Hepatocyte (in vitro differentiated cells): ENCODE measurements around the gene RGS14. TPM values are rescaled to one million over a fixed set of nuclear protein-coding genes. Genes with fewer than 3 reads are reported as not detected.
A peak's percentile ranks its signal among the peaks of the same experiment; 100 is the strongest.

ENCODE experiments used
- DNase-seq: peaks from one replicate; pipeline ENCODE4 v3.0.0-alpha.2; 2016; ENCODE audit warnings: low spot score
- H2AFZ ChIP-seq: fragments of 200-600 bp; sonication (generic); 2 replicates; pipeline ENCODE4 v1.6.0; 2016; ENCODE audit warnings: antibody characterized with exemption, mild to moderate bottlenecking
- H3K27ac ChIP-seq: fragments of 200-600 bp; sonication (generic); 2 replicates; pipeline ENCODE4 v1.5.1; 2016; ENCODE audit warnings: mild to moderate bottlenecking
- H3K27me3 ChIP-seq: fragments of 200-600 bp; sonication (generic); 2 replicates; pipeline ENCODE4 v1.6.1; 2016
- H3K36me3 ChIP-seq: fragments of 200-600 bp; sonication (generic); replicated peaks from 2 replicates; pipeline ENCODE4 v1.5.1; 2016; ENCODE audit warnings: low read depth; ENCODE audit not compliant: insufficient read depth
- H3K4me1 ChIP-seq: fragments of 200-600 bp; sonication (generic); 2 replicates; pipeline ENCODE4 v1.5.1; 2016; ENCODE audit warnings: mild to moderate bottlenecking, moderate library complexity; ENCODE audit not compliant: insufficient read depth
- H3K4me2 ChIP-seq: fragments of 200-600 bp; sonication (generic); 2 replicates; pipeline ENCODE4 v1.6.0; 2016
- H3K4me3 ChIP-seq: fragments of 200-600 bp; sonication (generic); 2 replicates; pipeline ENCODE4 v1.5.1; 2016; ENCODE audit warnings: mild to moderate bottlenecking
- H3K79me2 ChIP-seq: fragments of 200-600 bp; sonication (generic); 2 replicates; pipeline ENCODE4 v1.6.0; 2017; ENCODE audit warnings: mild to moderate bottlenecking
- H3K9me2 ChIP-seq: fragments of 200-600 bp; sonication (generic); replicated peaks from 2 replicates; pipeline ENCODE4 v1.6.0; 2017; ENCODE audit warnings: mild to moderate bottlenecking; ENCODE audit not compliant: insufficient read depth
- H3K9me3 ChIP-seq: fragments of 200-600 bp; sonication (generic); 2 replicates; pipeline ENCODE4 v1.5.1; 2016; ENCODE audit warnings: low read depth, mild to moderate bottlenecking
- H4K20me1 ChIP-seq: fragments of 200-600 bp; sonication (generic); 2 replicates; pipeline ENCODE4 v1.6.0; 2016; ENCODE audit warnings: mild to moderate bottlenecking; ENCODE audit not compliant: insufficient read depth, poor library complexity, severe bottlenecking
- EZH2 ChIP-seq: fragments of 200-600 bp; sonication (generic); IDR thresholded peaks from 2 replicates; pipeline ENCODE4 v1.6.1; 2016; ENCODE audit warnings: antibody characterized with exemption, mild to moderate bottlenecking, borderline replicate concordance
- EZH2phosphoT487 ChIP-seq: fragments of 200-600 bp; sonication (generic); IDR thresholded peaks from one replicate; pipeline ENCODE4 v1.6.1; 2018; ENCODE audit warnings: antibody characterized with exemption, mild to moderate bottlenecking, low read depth, moderate library complexity; ENCODE audit not compliant: unreplicated experiment, severe bottlenecking
- WGBS: methylation state at CpG from one replicate; pipeline ENCODE4 v1.1.6; 2016; ENCODE audit warnings: low lambda C conversion rate; ENCODE audit errors: missing lambda C conversion rate; 5-methylcytosine and 5-hydroxymethylcytosine counted together
- polyA plus RNA-seq: library from polyadenylated mRNA; unstranded; fragments of >200 nt; fragmentation: Nextera tagmentation; extraction: Ambion mirVana; gene quantifications from 2 replicates; pipeline ENCODE4 v1.2.1, GENCODE V29; 2016
- total RNA-seq: library from RNA; depleted of rRNA; stranded (reverse); fragments of >200 nt; gene quantifications from 2 replicates; pipeline ENCODE4 v1.2.3, GENCODE V29; 2014
- TF ChIP-seq, protein P1 (sequence below): fragments of 200-600 bp; sonication (generic); IDR thresholded peaks from 2 replicates; pipeline ENCODE4 v1.5.1; 2016; ENCODE audit warnings: antibody characterized with exemption, mild to moderate bottlenecking; ENCODE audit not compliant: poor library complexity

The RGS14 gene, protein sequence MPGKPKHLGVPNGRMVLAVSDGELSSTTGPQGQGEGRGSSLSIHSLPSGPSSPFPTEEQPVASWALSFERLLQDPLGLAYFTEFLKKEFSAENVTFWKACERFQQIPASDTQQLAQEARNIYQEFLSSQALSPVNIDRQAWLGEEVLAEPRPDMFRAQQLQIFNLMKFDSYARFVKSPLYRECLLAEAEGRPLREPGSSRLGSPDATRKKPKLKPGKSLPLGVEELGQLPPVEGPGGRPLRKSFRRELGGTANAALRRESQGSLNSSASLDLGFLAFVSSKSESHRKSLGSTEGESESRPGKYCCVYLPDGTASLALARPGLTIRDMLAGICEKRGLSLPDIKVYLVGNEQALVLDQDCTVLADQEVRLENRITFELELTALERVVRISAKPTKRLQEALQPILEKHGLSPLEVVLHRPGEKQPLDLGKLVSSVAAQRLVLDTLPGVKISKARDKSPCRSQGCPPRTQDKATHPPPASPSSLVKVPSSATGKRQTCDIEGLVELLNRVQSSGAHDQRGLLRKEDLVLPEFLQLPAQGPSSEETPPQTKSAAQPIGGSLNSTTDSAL
- total RNA-seq (26.1 and 36.5 TPM in 2 replicates), polyA plus RNA-seq (30.7 and 37.0 TPM in 2 replicates)

DNA sequence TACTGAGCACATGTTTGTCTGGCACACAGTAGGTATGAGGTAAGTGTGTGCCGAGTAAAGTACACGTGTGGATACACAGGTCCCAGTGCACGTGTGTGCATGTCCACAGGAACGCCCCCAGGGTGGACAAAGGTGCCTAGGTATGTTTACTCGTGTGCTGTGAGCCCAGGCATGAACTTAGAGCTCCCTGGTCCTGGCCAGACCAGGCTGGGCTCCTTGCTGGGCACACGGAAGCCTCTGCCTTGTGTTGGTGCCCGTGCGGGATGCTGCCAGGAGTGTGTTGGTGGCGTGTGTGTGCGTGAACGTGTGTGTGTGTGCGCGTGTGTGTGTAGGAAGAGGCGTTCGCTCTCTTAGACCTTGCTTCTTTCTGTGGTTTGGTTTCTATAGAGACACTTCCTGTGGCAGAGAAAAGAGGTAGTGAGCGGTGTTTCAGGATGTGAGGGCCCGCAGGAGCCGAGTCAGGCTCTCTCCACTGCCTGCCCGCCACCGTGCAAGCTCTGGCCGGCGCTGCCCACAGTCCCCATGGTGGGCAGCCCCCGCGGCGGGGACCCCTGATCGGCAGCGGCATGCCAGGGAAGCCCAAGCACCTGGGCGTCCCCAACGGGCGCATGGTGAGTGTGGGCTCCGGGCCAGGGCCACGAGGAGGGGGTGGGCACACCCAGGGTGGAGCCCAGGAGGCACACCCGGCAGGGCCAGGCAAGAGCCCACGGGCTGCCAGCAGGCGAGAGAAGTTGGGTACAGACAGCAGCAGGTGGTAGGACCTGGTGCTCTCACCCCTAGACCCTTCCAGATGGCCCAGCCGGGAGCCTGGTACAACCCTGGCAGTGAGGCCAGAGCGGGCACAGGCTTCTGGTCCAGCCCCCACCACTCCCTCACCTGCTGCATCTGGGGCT is at the start of gene RGS14:
TSS of gene RGS14 (plus strand) at position 466 of the 893 bp plus-strand sequence. CDS start at position 567, 101 bp downstream.
- H3K4me3 ChIP-seq, result no peak within 1 kb of the TSS
- H3K27me3 ChIP-seq, result no peaks in the 10 kb centered on the region
- peaks cover 5% of the 10 kb centered on the region for H3K4me1 ChIP-seq
- H3K27ac ChIP-seq, result no peak within 1 kb of the TSS
- no peaks in the 10 kb centered on the region for H4K20me1 ChIP-seq
- H3K9me3 ChIP-seq, result no peaks in the 10 kb centered on the region
- no peak within 1 kb of the TSS for H2AFZ ChIP-seq
- no peak for DNase-seq
- H3K79me2 ChIP-seq, result no peaks in the 10 kb centered on the region
- no peaks in the 10 kb centered on the region for H3K9me2 ChIP-seq
- no peaks in the 10 kb centered on the region for H3K36me3 ChIP-seq
- TF ChIP-seq EZH2phosphoT487 (no peak), EZH2 (no peak)
- TF ChIP-seq, protein P1, sequence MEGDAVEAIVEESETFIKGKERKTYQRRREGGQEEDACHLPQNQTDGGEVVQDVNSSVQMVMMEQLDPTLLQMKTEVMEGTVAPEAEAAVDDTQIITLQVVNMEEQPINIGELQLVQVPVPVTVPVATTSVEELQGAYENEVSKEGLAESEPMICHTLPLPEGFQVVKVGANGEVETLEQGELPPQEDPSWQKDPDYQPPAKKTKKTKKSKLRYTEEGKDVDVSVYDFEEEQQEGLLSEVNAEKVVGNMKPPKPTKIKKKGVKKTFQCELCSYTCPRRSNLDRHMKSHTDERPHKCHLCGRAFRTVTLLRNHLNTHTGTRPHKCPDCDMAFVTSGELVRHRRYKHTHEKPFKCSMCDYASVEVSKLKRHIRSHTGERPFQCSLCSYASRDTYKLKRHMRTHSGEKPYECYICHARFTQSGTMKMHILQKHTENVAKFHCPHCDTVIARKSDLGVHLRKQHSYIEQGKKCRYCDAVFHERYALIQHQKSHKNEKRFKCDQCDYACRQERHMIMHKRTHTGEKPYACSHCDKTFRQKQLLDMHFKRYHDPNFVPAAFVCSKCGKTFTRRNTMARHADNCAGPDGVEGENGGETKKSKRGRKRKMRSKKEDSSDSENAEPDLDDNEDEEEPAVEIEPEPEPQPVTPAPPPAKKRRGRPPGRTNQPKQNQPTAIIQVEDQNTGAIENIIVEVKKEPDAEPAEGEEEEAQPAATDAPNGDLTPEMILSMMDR, result no peak
- 87% methylated on average over 35 of the region's 37 CpGs for WGBS
- no peak within 1 kb of the TSS for H3K4me2 ChIP-seq

DNA sequence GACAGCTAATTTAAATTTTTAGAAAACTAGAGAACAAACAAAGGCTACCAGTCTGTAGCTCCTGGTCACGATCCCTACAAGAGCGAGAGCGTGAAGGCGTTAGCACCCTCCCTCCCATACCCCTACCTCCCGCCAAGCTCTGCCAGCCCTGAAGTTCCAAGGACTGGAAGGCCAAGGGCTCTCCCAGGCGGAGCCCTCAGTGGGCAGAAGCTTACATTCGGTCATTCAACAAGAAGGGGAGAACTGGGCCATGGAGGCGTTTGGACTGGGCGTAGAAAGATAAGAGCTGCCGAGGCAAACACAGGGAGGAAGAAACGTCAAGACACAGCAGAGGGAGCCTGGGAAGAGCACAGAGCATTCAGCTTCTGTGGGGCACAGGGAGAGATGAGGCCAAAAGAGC is 49.0 kb upstream of the RGS14 start:
- peaks cover 23% of the 10 kb centered on the region for H3K4me1 ChIP-seq
- DNase-seq, result no peak
- H3K36me3 ChIP-seq, result no peaks in the 10 kb centered on the region
- no peak overlapping the region for H3K4me2 ChIP-seq
- peaks cover 47% of the 10 kb centered on the region for H3K79me2 ChIP-seq
- H3K27ac ChIP-seq, result no peak overlapping the region
- H4K20me1 ChIP-seq, result peaks cover 9% of the 10 kb centered on the region
- H3K9me2 ChIP-seq, result no peaks in the 10 kb centered on the region
- no peaks in the 10 kb centered on the region for H3K27me3 ChIP-seq
- H3K4me3 ChIP-seq, result no peak overlapping the region
- WGBS, result 89% methylated on average over 11 of the region's 11 CpGs
- H2AFZ ChIP-seq, result no peak overlapping the region
- no peaks in the 10 kb centered on the region for H3K9me3 ChIP-seq
- TF ChIP-seq, protein P1, result no peak
- TF ChIP-seq EZH2phosphoT487 (no peak), EZH2 (no peak)

DNA sequence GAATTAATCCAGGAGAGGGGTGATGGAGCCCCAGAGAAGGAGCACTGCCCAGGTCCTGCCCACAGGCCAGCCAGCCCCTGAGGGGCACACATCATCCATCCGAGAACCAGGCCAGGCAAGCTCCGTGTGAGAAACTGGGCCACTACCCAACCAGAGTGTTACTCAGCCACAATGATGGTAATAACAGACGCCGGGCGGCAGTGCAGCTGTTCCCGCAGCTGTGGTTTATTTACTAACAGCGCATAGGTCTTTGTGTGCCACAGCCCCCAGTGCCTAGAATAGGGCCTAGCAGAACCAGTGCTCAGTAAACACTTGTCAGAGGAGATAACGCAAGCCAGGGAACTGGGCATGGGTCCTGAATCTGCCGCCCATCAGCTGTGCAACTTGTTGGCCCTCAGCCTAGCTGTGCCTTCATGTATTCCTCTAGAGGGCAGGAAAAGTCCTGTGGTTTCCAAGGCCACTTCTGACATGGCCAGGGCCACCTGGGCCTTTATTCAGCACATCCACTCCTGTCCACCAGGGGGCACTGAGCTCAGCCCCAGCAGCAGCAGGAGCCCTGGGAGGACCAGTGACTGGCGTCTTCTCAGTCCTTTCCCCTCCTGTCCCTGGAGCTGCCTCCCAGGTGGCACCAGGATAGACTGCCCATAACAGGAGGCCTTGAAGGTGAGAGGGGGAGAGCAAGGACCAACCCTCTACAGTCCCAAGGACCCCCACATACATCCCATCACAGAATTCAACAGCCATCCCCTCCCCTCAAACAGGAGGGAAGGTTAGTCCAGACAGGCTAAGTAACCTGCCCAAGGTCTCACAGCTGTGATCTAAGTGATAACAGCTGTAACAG is 48.2 kb upstream of the RGS14 start:
- peak; percentile 79 for DNase-seq
- Histone ChIP-seq H3K4me3 (no peak overlapping the region), H2AFZ (no peak overlapping the region), H3K27ac (no peak overlapping the region), H3K4me2 (peak overlapping the region; percentile 98), H3K4me1 (peaks cover 23% of the 10 kb centered on the region), H3K9me2 (no peaks in the 10 kb centered on the region), H4K20me1 (peaks cover 7% of the 10 kb centered on the region), H3K27me3 (no peaks in the 10 kb centered on the region), H3K9me3 (no peaks in the 10 kb centered on the region), H3K79me2 (peaks cover 38% of the 10 kb centered on the region), H3K36me3 (no peaks in the 10 kb centered on the region)
- WGBS, result 85% methylated on average over 10 of the region's 10 CpGs
- TF ChIP-seq, protein P1, result peak; percentile 73
- TF ChIP-seq EZH2 (no peak), EZH2phosphoT487 (no peak)
